Stimulated activated naive CD4-positive, alpha-beta T cell treated with Interleukin-2 at 50 U/mL for 16 hours (primary cell): ENCODE results near the gene GBX2.

Source experiments
- DNase-seq: peaks from one replicate; lab custom pipeline; 2025; lab: John Stamatoyannopoulos, UW

GBX2 gene

DNA sequence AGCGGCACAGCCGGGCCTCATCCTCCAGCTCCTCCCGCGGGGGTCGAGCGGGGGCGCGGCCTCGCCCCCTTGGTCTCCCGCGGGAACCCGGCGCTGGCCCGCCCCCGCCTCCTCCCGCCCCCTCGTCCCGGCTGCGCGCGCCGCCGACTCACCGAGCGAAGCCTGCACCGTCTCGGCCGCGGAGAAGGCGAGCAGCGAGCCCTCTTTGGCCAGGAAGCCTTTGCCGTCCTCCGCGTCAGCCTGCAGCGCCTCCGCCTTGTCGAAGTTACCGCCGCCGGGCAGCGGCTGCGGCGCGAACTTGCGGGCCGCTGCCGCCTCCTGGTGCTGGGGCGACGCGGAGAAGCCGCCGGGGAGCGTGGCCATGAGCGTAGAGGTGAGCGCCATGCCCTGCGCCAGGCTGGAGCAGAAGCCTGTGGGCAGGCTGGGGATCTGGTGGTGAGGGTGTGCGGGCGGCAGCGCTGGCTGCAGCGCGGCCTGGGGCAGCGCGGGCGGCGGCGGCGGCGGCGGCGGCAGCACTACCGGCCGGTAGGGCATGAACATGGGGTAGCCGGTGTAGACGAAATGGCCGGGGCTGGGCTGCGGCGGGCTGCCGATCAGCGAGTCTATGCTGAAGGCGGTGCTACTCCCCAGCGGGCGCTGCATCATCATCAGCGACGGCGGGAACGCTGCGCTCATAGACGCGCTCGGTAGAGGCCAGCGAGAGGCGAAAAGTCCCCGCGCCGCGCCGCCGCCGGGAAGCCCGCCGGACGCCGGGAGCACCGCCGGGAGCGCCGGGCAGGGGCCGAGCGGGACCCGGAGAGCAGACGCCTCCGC is 683 bp downstream of the GBX2 start:
- DNase-seq: no peak

GRCh38 chr2:236166796-236167296 is 1.3 kb downstream of the GBX2 start:
- DNase-seq: no peak

- no peak for DNase-seq
These were observed 2.1 kb downstream of the GBX2 start for GRCh38 chr2:236165842-236166795.

- DNase-seq: no peak
These were observed 3.0 kb downstream of the GBX2 start for GRCh38 chr2:236164925-236165841.

- DNase-seq: no peak
These were observed 3.8 kb downstream of the GBX2 start for GRCh38 chr2:236164201-236164924.

DNA sequence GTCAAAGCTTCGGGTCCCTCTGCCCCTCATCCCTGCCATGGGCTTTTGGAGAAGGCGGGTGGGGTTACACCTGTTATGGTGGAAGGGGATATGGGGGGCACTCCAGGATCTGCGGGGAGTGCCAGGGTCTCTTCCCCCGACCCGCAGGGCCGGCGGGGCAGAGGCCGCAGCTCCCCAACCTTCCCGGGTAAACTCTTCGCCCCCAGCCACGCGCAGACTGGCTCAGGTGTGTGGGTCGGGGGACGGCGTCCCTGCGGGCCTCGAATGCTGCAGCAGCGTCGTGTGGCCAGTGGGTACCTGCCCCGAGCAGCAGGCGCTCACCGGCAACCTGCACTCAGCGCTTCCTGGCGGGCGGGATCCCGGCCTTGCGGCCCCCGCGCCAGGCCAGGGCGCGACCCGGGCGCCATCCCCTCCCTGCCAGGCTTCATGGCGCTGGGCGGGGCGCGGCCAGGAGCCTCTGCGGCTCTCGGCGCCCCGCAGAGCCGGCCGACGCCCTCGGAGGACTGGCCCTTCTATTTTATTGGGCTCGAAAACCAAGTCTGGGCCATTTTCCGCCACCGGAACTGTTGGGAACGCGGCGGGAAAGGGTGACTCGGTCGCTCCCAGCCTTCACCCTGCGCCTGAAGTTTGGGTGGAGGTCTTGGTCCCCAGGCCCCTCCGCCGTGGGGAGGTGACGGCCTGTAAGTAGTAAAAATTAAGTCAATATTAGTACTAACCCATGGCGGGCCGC is 4.5 kb downstream of the GBX2 start:
- no peak for DNase-seq

GRCh38 chr2:236162882-236163470 is 5.2 kb downstream of the GBX2 start:
- DNase-seq: no peak

GRCh38 chr2:236162031-236162845 is 5.9 kb downstream of the GBX2 start:
- DNase-seq: no peak

DNA sequence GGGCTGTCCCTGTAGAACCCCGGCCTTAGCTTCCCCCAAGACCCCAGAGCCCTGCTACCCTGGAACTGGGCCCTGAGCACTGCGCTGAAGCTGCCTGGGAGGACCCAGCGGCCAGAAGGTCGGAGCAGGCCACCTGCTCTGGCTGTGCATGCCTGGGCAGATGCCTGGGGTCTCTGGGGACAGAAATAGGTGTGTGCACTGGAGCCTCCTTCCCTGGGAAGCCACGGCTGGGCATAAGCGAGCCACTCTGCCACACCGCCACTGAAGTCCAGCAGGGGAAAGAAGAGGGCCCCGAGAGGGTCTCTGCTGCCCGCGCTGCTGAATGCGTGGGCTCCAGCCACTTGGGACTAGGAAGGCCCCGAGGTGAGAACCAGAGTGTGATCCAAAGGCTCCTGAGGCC is 6.7 kb downstream of the GBX2 start:
- DNase-seq: no peak

- DNase-seq: no peak
These were observed 7.1 kb downstream of the GBX2 start for GRCh38 chr2:236161082-236161462.

GRCh38 chr2:236160366-236161081 is 7.7 kb downstream of the GBX2 start:
- DNase-seq: no peak

DNA sequence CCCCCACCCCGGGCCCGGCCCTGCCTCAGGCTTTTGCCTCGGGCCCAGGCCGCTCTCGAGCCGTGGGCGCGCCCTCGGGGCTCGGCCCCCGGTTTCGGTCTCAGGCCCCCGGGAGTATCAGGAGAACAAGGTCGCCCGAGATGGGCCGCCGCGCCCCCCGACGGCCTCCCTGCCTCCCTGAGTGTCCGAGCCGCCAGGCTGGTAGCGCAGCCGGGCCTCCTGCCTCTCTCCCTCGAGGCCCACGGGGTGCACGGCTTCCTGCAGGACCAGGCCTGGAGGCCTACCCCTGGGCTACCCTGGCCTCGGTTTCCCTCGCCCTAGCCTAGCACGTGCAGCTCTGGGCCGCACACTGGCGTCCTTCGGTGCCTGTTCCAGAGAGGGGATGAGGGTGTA is 8.4 kb downstream of the GBX2 start:
- no peak for DNase-seq

GRCh38 chr2:236158969-236159777 is 9.0 kb downstream of the GBX2 start:
- no peak for DNase-seq

GRCh38 chr2:236157815-236158498 is 10.2 kb downstream of the GBX2 start:
- DNase-seq: no peak

GRCh38 chr2:236157366-236157765 is 10.8 kb downstream of the GBX2 start:
- DNase-seq: no peak

- DNase-seq: no peak
These were observed 11.4 kb downstream of the GBX2 start for GRCh38 chr2:236156860-236157194.
